IMR-90 (cell line): ENCODE data around the gene FAM209A. TPM values are rescaled to one million over a fixed set of nuclear protein-coding genes. Genes with fewer than 3 reads are reported as not detected.

ENCODE experiments used
- ATAC-seq: fragments of 200-7000 bp; cut with Tn5 transposase; 2 replicates; pipeline ENCODE4 v1.9.1; 2020; ENCODE audit warnings: low read depth, mild to moderate bottlenecking, moderate library complexity
- BruUV-seq: library from RNA; stranded (reverse); fragments of 400-500 nt; replicated peaks from 2 replicates; lab custom pipeline; 2021; lab: Mats Ljungman, UMichigan
- CTCF ChIA-PET: fragments of 300-600 bp; formaldehyde crosslinking; extraction: SDS; loops from one replicate; lab custom pipeline; 2021; ENCODE audit warnings: antibody characterized with exemption; lab: Yijun Ruan, JAX
- POLR2A ChIA-PET: fragments of 300-600 bp; sonication (Branson Sonifier 250); formaldehyde crosslinking; loops from one replicate; lab custom pipeline; 2022; ENCODE audit warnings: antibody characterized with exemption; ENCODE audit not compliant: unreplicated experiment; lab: Charles Lee
- DNase-seq: peaks from one replicate; pipeline ENCODE4 v3.0.0; 2013
- H2AFZ ChIP-seq: replicated peaks from 2 replicates; pipeline ENCODE3; 2013; ENCODE audit warnings: low read length, mild to moderate bottlenecking; ENCODE audit not compliant: poor library complexity
- H2AK5ac ChIP-seq: 2 replicates; pipeline ENCODE4 v1.6.1; 2013; ENCODE audit warnings: low read depth, low read length, inconsistent platforms
- H2AK9ac ChIP-seq: replicated peaks from 2 replicates; pipeline ENCODE3; 2013; ENCODE audit warnings: mild to moderate bottlenecking, low read depth, low read length, moderate library complexity; ENCODE audit not compliant: poor library complexity
- H2BK120ac ChIP-seq: 2 replicates; pipeline ENCODE4 v1.6.1; 2013; ENCODE audit warnings: low read depth, low read length, inconsistent platforms
- H2BK15ac ChIP-seq: 3 replicates; pipeline ENCODE4 v1.6.1; 2013; ENCODE audit warnings: low read depth, low read length, inconsistent platforms
- H2BK20ac ChIP-seq: 2 replicates; pipeline ENCODE4 v1.6.1; 2013; ENCODE audit warnings: low read depth, mild to moderate bottlenecking, inconsistent platforms, low read length, moderate library complexity
- H2BK5ac ChIP-seq: 2 replicates; pipeline ENCODE4 v1.6.1; 2013; ENCODE audit warnings: mild to moderate bottlenecking, low read depth, low read length, inconsistent platforms; ENCODE audit not compliant: poor library complexity, severe bottlenecking
- H3K14ac ChIP-seq: replicated peaks from 2 replicates; pipeline ENCODE4 v1.6.1; 2013; ENCODE audit warnings: low read depth, low read length, inconsistent platforms
- H3K18ac ChIP-seq: 2 replicates; pipeline ENCODE4 v1.6.1; 2013; ENCODE audit warnings: low read depth, low read length, control low read depth
- H3K23ac ChIP-seq: 2 replicates; pipeline ENCODE4 v1.6.1; 2013; ENCODE audit warnings: low read depth, low read length, inconsistent platforms
- H3K27ac ChIP-seq: 2 replicates; pipeline ENCODE4 v1.5.1; 2013; ENCODE audit warnings: mild to moderate bottlenecking, control low read depth, low read length; ENCODE audit not compliant: insufficient read depth
- H3K27me3 ChIP-seq: 2 replicates; pipeline ENCODE4 v1.6.1; 2013; ENCODE audit warnings: low read length; ENCODE audit not compliant: control insufficient read depth, insufficient read depth
- H3K36me3 ChIP-seq: 2 replicates; pipeline ENCODE4 v1.6.1; 2013; ENCODE audit warnings: low read length, mixed read lengths; ENCODE audit not compliant: control insufficient read depth, insufficient read depth
- H3K4ac ChIP-seq: 2 replicates; pipeline ENCODE4 v1.6.1; 2013; ENCODE audit warnings: low read depth, low read length, inconsistent platforms
- H3K4me1 ChIP-seq: 2 replicates; pipeline ENCODE4 v1.6.1; 2013; ENCODE audit warnings: low read length, mixed read lengths; ENCODE audit not compliant: control insufficient read depth, insufficient read depth
- H3K4me2 ChIP-seq: 2 replicates; pipeline ENCODE4 v1.6.1; 2013; ENCODE audit warnings: low read depth, mild to moderate bottlenecking, control low read depth, low read length, moderate library complexity
- H3K4me3 ChIP-seq: 2 replicates; pipeline ENCODE4 v1.5.1; 2013; ENCODE audit warnings: low read depth, mild to moderate bottlenecking, control low read depth, low read length, moderate library complexity; ENCODE audit not compliant: insufficient read depth
- H3K56ac ChIP-seq: 2 replicates; pipeline ENCODE4 v1.6.1; 2013; ENCODE audit warnings: low read length, inconsistent platforms; ENCODE audit not compliant: insufficient read depth; ENCODE audit errors: extremely low read depth
- H3K79me1 ChIP-seq, 2 experiments: 2 replicates each; pipeline ENCODE4 v1.6.1; 2013; ENCODE audit warnings: low read length in 2 of 2, inconsistent platforms in 1 of 2, low read depth in 1 of 2
- H3K9ac ChIP-seq: 2 replicates; pipeline ENCODE4 v1.6.1; 2013; ENCODE audit warnings: low read depth, low read length, control low read depth
- H3K9me1 ChIP-seq: 2 replicates; pipeline ENCODE4 v1.6.1; 2013; ENCODE audit warnings: low read length, inconsistent platforms; ENCODE audit not compliant: insufficient read depth
- H3K9me3 ChIP-seq: 2 replicates; pipeline ENCODE4 v1.6.1; 2013; ENCODE audit warnings: low read length; ENCODE audit not compliant: control insufficient read depth, insufficient read depth
- H4K20me1 ChIP-seq: 2 replicates; pipeline ENCODE4 v1.6.1; 2013; ENCODE audit warnings: low read length, inconsistent platforms; ENCODE audit not compliant: insufficient read depth
- H4K5ac ChIP-seq: 2 replicates; pipeline ENCODE4 v1.6.1; 2013; ENCODE audit warnings: mild to moderate bottlenecking, low read depth, low read length, control low read depth
- H4K8ac ChIP-seq, 2 experiments: 2 replicates each; pipeline ENCODE4 v1.6.1; 2013; ENCODE audit warnings: low read depth in 2 of 2, low read length in 2 of 2, control low read depth in 1 of 2, inconsistent platforms in 1 of 2
- H4K91ac ChIP-seq: 2 replicates; pipeline ENCODE4 v1.6.1; 2013; ENCODE audit warnings: low read depth, low read length, inconsistent platforms; ENCODE audit not compliant: insufficient read depth
- CEBPB ChIP-seq: IDR thresholded peaks from 2 replicates; pipeline ENCODE4 v1.6.1; 2012; ENCODE audit warnings: low read depth, low read length, improper control_type of control experiment
- POLR2A ChIP-seq: IDR thresholded peaks from 2 replicates; pipeline ENCODE4 v1.6.1; 2012; ENCODE audit warnings: mild to moderate bottlenecking, low read depth, low read length
- WGBS, 2 experiments: methylation state at CpG; one replicate each; pipeline versions ENCODE4 v1.1.5 to v1.1.7; 2013; ENCODE audit warnings: missing lambda C conversion rate in 2 of 2; ENCODE audit not compliant: insufficient read length in 1 of 2; ENCODE audit errors: extremely low coverage in 2 of 2; 5-methylcytosine and 5-hydroxymethylcytosine counted together
- dilution Hi-C: fragments of 300-500 bp; cut with HindIII; formaldehyde crosslinking; loops from one replicate; pipeline ENCODE4 v1.14.3; 2018; ENCODE audit warnings: low sequenced_read_pairs; ENCODE audit not compliant: unreplicated experiment
- in situ Hi-C: fragments of 300-500 bp; cut with MboI; formaldehyde crosslinking; loops from 3 replicates; pipeline ENCODE4 v1.14.3; 2019; ENCODE audit warnings: low sequenced_read_pairs, inconsistent platforms, mixed read lengths
- intact Hi-C: fragments of 100-400 bp; cut with micrococcal nuclease; formaldehyde crosslinking; loops from 2 replicates; pipeline ENCODE4 v1.10.0; 2022
- polyA plus RNA-seq, 3 experiments: library from polyadenylated mRNA; depleted of rRNA; stranded (reverse); fragments of >200 nt; gene quantifications; 2 replicates each; pipeline ENCODE4 v1.2.3, GENCODE V29; 2012; ENCODE audit warnings: low replicate concordance in 1 of 3
- total RNA-seq: library from RNA; depleted of rRNA; stranded (reverse); fragments of >200 nt; gene quantifications from 2 replicates; pipeline ENCODE4 v1.2.3, GENCODE V29; 2012

The FAM209A gene
- total and polyA plus RNA-seq, 2 of the 4 experiments (the other 2 are of a cell fraction), result 0.18 to 0.22 TPM

DNA sequence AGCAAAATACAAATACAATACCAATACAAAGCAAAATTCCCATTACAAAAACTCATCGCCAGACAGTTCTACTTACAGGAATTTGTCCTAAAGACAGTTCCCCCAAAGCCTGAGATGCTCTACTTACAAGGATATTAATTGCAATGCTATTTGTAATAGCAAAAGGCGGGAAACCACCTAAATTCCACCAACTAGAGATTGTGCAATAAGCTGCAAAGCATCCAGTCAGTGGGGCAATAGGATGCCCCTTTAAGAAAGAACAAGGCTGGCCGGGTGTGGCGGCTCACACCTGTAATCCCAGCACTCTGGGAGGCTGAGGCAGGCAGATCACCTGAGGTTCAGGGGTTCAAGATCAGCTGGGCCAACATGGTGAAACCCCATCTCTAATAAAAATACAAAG lies 47.6 kb downstream of the FAM209A start:
- Histone ChIP-seq H3K4ac (no peak overlapping the region), H4K5ac (no peak overlapping the region), H3K4me3 (no peak overlapping the region), H3K36me3 (no peaks in the 10 kb centered on the region), H3K9ac (no peak overlapping the region), H2BK15ac (no peak overlapping the region), H3K4me2 (no peak overlapping the region), H2AFZ (no peak overlapping the region), H3K9me3 (no peaks in the 10 kb centered on the region), H2BK120ac (no peak overlapping the region), H3K79me1 (no peaks in the 10 kb centered on the region), H4K8ac (no peak overlapping the region), H3K14ac (no peak overlapping the region), H2BK5ac (no peak overlapping the region), H3K4me1 (no peaks in the 10 kb centered on the region), H3K23ac (no peak overlapping the region), H3K27ac (no peak overlapping the region), H2AK5ac (no peak overlapping the region), H3K56ac (no peak overlapping the region), H4K91ac (no peak overlapping the region), H4K20me1 (no peaks in the 10 kb centered on the region), H3K27me3 (peaks cover 13% of the 10 kb centered on the region), H2AK9ac (no peak overlapping the region), H2BK20ac (no peak overlapping the region), H3K18ac (no peak overlapping the region), H3K9me1 (no peaks in the 10 kb centered on the region)
- TF ChIP-seq POLR2A (no peak), CEBPB (peak; percentile 71)
- CTCF ChIA-PET, result interaction anchor here (0.8 kb wide), 1 partner anchor 21 kb away, joined by 4 read pairs; no protein-coding TSS in a partner anchor
- in situ Hi-C loops (no loop called here), dilution Hi-C loops (no loop called here), intact Hi-C loops (no loop called here)
- DNase-seq (no peak), ATAC-seq (no peak)
- POLR2A ChIA-PET, result no interaction called here
- WGBS, 2 experiments, result 100% methylated on average over 1 of the region's 4 CpGs; no CpG with 5 or more reads in 1 of the 2 experiments
- no TSS peak for BruUV-seq
